H1 (cell line): Measurements from ENCODE around the gene PCBD1. TPM values are rescaled to one million over a fixed set of nuclear protein-coding genes. Genes with fewer than 3 reads are reported as not detected.

Experiments used
- BCL11A ChIP-seq, 2 experiments: IDR thresholded peaks; one replicate each; pipeline ENCODE4 v1.6.1; 2011; ENCODE audit warnings: low read depth in 2 of 2, low read length in 2 of 2, mild to moderate bottlenecking in 2 of 2
- BRCA1 ChIP-seq: IDR thresholded peaks from 2 replicates; pipeline ENCODE4 v1.6.1; 2012; ENCODE audit warnings: low read depth, low read length, improper control_type of control experiment
- MAFK ChIP-seq: IDR thresholded peaks from 2 replicates; pipeline ENCODE4 v1.6.1; 2012; ENCODE audit warnings: low read depth, mild to moderate bottlenecking, improper control_type of control experiment, low read length
- NANOG ChIP-seq: IDR thresholded peaks from 2 replicates; pipeline ENCODE4 v1.6.1; 2011; ENCODE audit warnings: low read length, low read depth, mild to moderate bottlenecking, inconsistent platforms; ENCODE audit not compliant: insufficient read depth, poor library complexity, severe bottlenecking
- TEAD4 ChIP-seq: IDR thresholded peaks from 2 replicates; pipeline ENCODE4 v1.6.1; 2012; ENCODE audit warnings: low read depth, low read length, inconsistent platforms, mixed read lengths
- polyA plus RNA-seq, 7 experiments: library from polyadenylated mRNA; depleted of rRNA in 3 of 7; stranded (reverse) in 5 of 7; unstranded in 2 of 7; fragments of >200 nt in 5 of 7; fragments of 200-250 nt in 2 of 7; gene quantifications; 1 replicate in 5 of 7; 2 replicates in 1 of 7; 4 replicates in 1 of 7; pipeline versions ENCODE4 v1.2.1 to v1.2.3, GENCODE V29; 2011 to 2013; ENCODE audit warnings: missing spikeins in 2 of 7, mixed read lengths in 2 of 7
- total RNA-seq: library from RNA; stranded (reverse); fragmentation: NEBNext Ultra II Directional; extraction: Animal tissue kit (Norgen Biotek cat#: 25700); gene quantifications from 2 replicates; pipeline ENCODE4 v1.2.1, GENCODE V29; 2021
- TF ChIP-seq, protein P1 (sequence below): IDR thresholded peaks from 2 replicates; pipeline ENCODE4 v1.6.1; 2011; ENCODE audit warnings: low read length, improper control_type of control experiment
- TF ChIP-seq, protein P2 (sequence below): IDR thresholded peaks from 2 replicates; pipeline ENCODE4 v1.6.1; 2012; ENCODE audit warnings: inconsistent platforms

The PCBD1 gene
- total and polyA plus RNA-seq, 2 of the 8 experiments (the other 6 are each of a cell fraction or from before 2014, with no cell fraction given) = 46.5 to 55.0 TPM

- TF ChIP-seq NANOG (no peak), BCL11A (IDR thresholded peaks at IDR 0.05; ENCODE audit: low read depth in 2 of 2, low read length in 2 of 2) (no peak), BRCA1 (no peak), MAFK (no peak), TEAD4 (no peak)
- TF ChIP-seq, protein P1, sequence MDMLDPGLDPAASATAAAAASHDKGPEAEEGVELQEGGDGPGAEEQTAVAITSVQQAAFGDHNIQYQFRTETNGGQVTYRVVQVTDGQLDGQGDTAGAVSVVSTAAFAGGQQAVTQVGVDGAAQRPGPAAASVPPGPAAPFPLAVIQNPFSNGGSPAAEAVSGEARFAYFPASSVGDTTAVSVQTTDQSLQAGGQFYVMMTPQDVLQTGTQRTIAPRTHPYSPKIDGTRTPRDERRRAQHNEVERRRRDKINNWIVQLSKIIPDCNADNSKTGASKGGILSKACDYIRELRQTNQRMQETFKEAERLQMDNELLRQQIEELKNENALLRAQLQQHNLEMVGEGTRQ = no peak
- TF ChIP-seq, protein P2, sequence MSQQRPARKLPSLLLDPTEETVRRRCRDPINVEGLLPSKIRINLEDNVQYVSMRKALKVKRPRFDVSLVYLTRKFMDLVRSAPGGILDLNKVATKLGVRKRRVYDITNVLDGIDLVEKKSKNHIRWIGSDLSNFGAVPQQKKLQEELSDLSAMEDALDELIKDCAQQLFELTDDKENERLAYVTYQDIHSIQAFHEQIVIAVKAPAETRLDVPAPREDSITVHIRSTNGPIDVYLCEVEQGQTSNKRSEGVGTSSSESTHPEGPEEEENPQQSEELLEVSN = no peak
Measured at GRCh38 chr10:70907637-70908405, 19.5 kb upstream of the PCBD1 start (continued).
